VCaP (cell line): ENCODE data around the gene OSBPL6.
"Not testable (repeated sequence)": the region's sequence is repeated elsewhere in the genome, so short reads cannot be mapped to it uniquely, and the experiment has no call there.

ENCODE experiments used
- H3K27ac ChIP-seq: fragments of 450-650 bp; 2 replicates; pipeline ENCODE4 v1.5.1; 2017
- TF ChIP-seq, protein P1 (sequence below): fragments of 450-650 bp; conservative IDR thresholded peaks from 2 replicates; pipeline ENCODE4 v1.5.1; 2017; ENCODE audit warnings: mild to moderate bottlenecking, moderate library complexity

Gene OSBPL6

DNA sequence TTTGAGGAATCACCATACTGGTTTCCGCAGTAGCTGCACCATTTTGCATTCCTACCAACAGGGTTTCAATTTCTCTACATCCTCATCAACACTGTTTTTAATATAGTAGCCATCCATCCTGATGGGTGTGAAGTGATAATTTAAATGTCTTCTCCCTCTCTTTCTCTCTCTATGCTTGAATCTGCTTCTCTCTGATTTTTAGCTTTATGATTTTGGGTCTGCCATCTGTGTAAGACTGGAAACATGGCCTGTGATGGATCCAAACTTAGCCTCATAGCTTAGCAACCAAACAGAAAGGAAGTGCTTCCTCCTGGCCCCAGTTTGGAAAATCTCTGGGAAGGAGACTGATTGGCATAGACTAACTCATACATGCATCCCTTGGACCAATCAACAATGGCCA lies 33.7 kb upstream of the OSBPL6 start:
- TF ChIP-seq, protein P1, sequence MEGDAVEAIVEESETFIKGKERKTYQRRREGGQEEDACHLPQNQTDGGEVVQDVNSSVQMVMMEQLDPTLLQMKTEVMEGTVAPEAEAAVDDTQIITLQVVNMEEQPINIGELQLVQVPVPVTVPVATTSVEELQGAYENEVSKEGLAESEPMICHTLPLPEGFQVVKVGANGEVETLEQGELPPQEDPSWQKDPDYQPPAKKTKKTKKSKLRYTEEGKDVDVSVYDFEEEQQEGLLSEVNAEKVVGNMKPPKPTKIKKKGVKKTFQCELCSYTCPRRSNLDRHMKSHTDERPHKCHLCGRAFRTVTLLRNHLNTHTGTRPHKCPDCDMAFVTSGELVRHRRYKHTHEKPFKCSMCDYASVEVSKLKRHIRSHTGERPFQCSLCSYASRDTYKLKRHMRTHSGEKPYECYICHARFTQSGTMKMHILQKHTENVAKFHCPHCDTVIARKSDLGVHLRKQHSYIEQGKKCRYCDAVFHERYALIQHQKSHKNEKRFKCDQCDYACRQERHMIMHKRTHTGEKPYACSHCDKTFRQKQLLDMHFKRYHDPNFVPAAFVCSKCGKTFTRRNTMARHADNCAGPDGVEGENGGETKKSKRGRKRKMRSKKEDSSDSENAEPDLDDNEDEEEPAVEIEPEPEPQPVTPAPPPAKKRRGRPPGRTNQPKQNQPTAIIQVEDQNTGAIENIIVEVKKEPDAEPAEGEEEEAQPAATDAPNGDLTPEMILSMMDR, result no peak

DNA sequence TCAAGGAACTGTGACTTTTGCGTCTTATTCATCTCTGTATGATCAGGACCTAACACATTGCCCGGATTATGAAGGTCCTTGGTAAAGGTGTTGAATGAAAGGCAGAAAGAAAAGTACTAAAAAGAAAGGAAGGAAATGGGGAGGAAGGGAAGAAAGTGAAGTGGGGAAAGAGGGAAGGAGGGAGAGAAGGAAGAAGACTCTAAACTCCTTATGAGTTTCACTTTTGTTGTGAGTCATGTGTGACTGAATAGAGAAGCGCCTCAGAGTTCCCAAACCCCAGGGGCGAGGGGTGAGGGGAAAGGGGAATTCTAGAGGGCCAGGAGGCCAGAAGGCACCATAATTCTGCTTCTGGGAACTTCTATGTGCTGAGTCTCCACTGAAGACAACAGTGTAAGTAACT lies 30.9 kb upstream of the OSBPL6 start:
- TF ChIP-seq, protein P1, result no peak
- H3K27ac ChIP-seq, result no peak overlapping the region

More for the DNA sequence above, 33.7 kb upstream of the OSBPL6 start:
- no peak overlapping the region for H3K27ac ChIP-seq

DNA sequence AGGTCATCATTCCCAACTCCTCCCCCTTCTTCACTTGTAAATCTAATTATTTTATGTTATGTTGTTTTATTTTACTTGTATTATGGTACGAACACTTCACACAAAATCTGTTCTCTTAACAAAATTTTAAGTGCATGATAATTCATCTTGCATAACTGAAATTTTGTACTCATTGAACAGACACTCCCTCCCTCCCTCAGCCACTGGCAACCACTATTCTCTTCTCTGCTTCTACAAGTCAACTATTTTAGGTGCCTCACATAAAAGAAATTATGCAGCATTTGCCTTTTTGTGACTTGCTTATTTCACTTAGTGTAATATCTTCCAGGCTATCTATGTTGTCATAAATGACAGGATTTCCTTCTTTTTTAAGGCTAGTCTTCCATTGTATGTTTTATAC lies 30.4 kb upstream of the OSBPL6 start:
- TF ChIP-seq, protein P1, result no peak

DNA sequence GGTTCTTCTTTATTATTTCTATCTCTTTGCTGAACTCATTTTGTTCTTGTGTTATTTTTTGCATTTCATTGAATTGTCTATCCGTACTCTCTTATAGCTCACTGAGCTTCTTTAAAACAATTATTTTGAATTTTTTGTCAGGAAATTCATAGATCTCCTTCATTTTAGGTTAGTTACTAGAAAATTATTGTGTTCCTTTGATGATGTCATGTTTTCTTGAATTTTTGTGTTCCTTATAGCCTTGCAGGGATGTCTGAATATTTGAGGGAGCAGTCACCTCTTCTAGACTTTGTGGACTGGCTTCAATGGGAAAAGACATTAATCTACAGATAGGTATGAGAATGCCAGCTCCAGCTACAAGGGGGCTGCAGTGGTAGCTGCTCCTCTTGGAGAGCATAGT lies 20.7 kb upstream of the OSBPL6 start:
- H3K27ac ChIP-seq, result no peak overlapping the region
- TF ChIP-seq, protein P1, result no peak

More for the DNA sequence above, 30.4 kb upstream of the OSBPL6 start:
- no peak overlapping the region for H3K27ac ChIP-seq

DNA sequence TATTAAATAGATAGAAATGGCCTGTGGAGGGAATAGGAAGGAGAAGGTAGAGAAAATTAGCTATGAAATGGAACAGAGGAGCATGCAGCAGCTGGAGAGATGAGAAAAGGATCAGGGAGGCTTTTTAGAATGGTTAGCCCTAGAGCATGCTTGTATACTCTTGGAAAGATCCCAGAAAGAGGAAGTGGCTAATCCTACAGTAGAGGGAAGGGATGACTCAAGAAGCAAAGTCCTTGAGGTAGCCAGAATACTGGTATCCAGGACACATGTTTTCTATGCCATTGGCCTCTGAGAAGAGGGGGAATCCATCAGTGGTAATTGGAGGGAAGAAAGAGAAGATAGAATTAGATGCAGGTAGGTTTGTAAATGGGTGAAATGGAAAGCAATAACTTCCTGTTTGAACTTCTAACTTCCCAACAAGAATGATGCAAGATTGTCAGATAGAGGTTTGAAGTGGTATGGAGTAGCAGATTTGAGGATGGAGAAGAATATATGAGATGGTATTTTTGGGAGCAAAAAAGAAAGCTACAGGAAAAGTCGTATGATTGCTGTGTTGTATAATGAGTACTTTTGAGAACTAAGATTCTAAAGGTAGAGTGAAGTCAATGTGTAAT lies 17.1 kb upstream of the OSBPL6 start:
- TF ChIP-seq, protein P1, result no peak
- no peak overlapping the region for H3K27ac ChIP-seq

DNA sequence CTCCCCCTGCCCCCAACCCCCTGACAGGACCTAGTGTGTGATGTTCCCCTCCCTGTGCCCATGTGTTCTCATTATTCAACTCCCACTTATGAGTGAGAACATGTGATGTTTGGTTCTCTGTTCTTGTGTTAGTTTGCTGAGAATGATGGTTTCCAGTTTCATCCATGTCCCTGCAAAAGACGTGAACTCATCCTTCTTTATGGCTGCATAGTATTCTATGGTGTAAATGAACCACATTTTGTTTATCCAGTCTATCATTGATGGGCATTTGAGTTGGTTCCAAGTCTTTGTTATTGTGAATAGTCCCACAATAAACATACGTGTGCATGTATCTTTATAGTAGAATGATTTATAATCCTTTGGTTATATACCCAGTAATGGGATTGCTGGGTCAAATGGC lies 13.7 kb upstream of the OSBPL6 start:
- H3K27ac ChIP-seq, result not testable (repeated sequence)

DNA sequence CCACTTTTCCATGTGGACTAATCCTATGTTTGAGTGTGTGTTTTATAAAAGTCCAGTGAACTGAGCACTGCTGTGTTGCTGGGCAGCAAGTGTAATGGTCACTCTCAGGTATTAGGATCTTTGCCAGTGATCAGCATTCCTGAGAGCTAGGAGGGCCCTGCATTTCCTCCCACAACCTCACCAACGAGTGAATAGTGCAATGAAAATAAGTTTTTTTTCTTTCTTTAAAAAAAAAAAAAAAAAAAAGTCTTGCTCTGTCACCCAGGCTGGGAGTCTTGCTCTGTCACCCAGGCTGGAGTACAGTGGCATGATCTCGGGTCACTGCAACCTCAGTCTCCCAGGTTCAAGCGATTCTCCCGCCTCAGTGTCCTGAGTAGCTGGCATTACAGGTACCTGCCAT lies 6.5 kb upstream of the OSBPL6 start:
- H3K27ac ChIP-seq, result no peak overlapping the region
- TF ChIP-seq, protein P1, result no peak

DNA sequence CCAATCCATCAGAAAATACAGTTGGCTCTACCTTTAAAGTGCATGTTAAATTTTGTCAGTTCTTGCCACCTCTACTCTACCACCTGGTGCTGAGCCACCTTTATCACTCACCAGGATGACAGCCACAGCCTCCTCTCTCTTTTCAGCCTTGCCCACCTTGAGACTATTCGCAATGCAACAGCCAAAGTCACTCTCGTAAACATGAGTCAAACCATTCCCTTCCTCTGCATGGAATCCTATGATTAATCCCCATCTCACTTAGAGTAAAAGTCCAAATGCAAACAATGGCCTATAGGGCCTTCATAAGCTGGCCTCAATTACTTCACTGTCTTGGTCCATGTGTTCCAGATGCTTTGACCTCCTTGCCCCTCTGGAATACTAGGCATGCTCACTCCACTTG lies 5.8 kb upstream of the OSBPL6 start:
- TF ChIP-seq, protein P1, result no peak

More for the DNA sequence above, 5.8 kb upstream of the OSBPL6 start:
- H3K27ac ChIP-seq, result no peak overlapping the region
